GM23338 (cell line): ENCODE results near the gene CCNYL1. TPM values are rescaled to one million over a fixed set of nuclear protein-coding genes. Genes with fewer than 3 reads are reported as not detected.

Source experiments
- ATAC-seq: fragments of 200-7000 bp; cut with Tn5 transposase; 3 replicates; pipeline ENCODE4 v1.9.1; 2020
- DNase-seq: peaks from one replicate; pipeline ENCODE4 v3.0.0-alpha.2; 2015; ENCODE audit warnings: low spot score
- H2AFZ ChIP-seq: fragments of 200-600 bp; sonication (generic); 2 replicates; pipeline ENCODE4 v1.8.0; 2016; ENCODE audit warnings: antibody characterized with exemption, mild to moderate bottlenecking, moderate library complexity
- H3F3A ChIP-seq: fragments of 200-600 bp; sonication (generic); replicated peaks from 2 replicates; pipeline ENCODE4 v1.8.0; 2017; ENCODE audit warnings: antibody characterized with exemption, mixed run types, low read depth
- H3K27ac ChIP-seq: fragments of 200-600 bp; sonication (generic); 2 replicates; pipeline ENCODE4 v1.6.1; 2016; ENCODE audit warnings: low read depth
- H3K27me3 ChIP-seq: fragments of 200-600 bp; sonication (generic); 2 replicates; pipeline ENCODE4 v1.8.0; 2016; ENCODE audit warnings: mild to moderate bottlenecking, mixed run types, moderate library complexity; ENCODE audit not compliant: insufficient read depth
- H3K36me3 ChIP-seq: fragments of 200-600 bp; sonication (generic); 2 replicates; pipeline ENCODE4 v1.8.0; 2016; ENCODE audit warnings: mild to moderate bottlenecking; ENCODE audit not compliant: insufficient read depth
- H3K4me1 ChIP-seq: fragments of 200-600 bp; sonication (generic); 2 replicates; pipeline ENCODE4 v1.8.0; 2016; ENCODE audit warnings: mild to moderate bottlenecking, moderate library complexity; ENCODE audit not compliant: insufficient read depth
- H3K4me2 ChIP-seq: fragments of 200-600 bp; sonication (generic); 2 replicates; pipeline ENCODE4 v1.7.1; 2017; ENCODE audit warnings: mixed run types
- H3K4me3 ChIP-seq: fragments of 200-600 bp; sonication (generic); 2 replicates; pipeline ENCODE4 v1.6.1; 2016; ENCODE audit warnings: mixed run types
- H3K79me2 ChIP-seq: fragments of 200-600 bp; sonication (generic); replicated peaks from 2 replicates; pipeline ENCODE4 v1.8.0; 2017; ENCODE audit warnings: mild to moderate bottlenecking; ENCODE audit not compliant: insufficient read depth
- H3K9me2 ChIP-seq: fragments of 200-600 bp; sonication (generic); 2 replicates; pipeline ENCODE4 v1.8.0; 2017; ENCODE audit not compliant: insufficient read depth
- H4K20me1 ChIP-seq: fragments of 200-600 bp; sonication (generic); replicated peaks from 2 replicates; pipeline ENCODE4 v1.8.0; 2017; ENCODE audit warnings: mild to moderate bottlenecking; ENCODE audit not compliant: insufficient read depth
- H3K27ac Mint-ChIP-seq: 2 replicates; pipeline ENCODE4 v1.8.0; 2020; ENCODE audit warnings: inconsistent platforms, mild to moderate bottlenecking, moderate library complexity, mixed read lengths
- H3K27me3 Mint-ChIP-seq: 3 replicates; pipeline ENCODE4 v1.8.0; 2022; ENCODE audit warnings: low read depth, mild to moderate bottlenecking, moderate library complexity, mixed read lengths, inconsistent platforms; ENCODE audit not compliant: insufficient read depth, poor library complexity
- H3K36me3 Mint-ChIP-seq: 3 replicates; pipeline ENCODE4 v1.8.0; 2021; ENCODE audit warnings: low read depth, mild to moderate bottlenecking, inconsistent platforms, moderate library complexity, mixed read lengths
- H3K4me1 Mint-ChIP-seq: 3 replicates; pipeline ENCODE4 v1.8.0; 2020; ENCODE audit warnings: mild to moderate bottlenecking, inconsistent platforms, mixed read lengths
- H3K4me3 Mint-ChIP-seq: 3 replicates; pipeline ENCODE4 v1.8.0; 2021; ENCODE audit warnings: moderate library complexity, mild to moderate bottlenecking, inconsistent platforms, mixed read lengths
- H3K9me3 Mint-ChIP-seq: 3 replicates; pipeline ENCODE4 v1.8.0; 2020; ENCODE audit warnings: moderate library complexity, mild to moderate bottlenecking, inconsistent platforms, mixed read lengths
- CTCF ChIP-seq, 2 experiments: fragments of 200-600 bp in 1 of 2; sonication (generic) in 1 of 2; conservative IDR thresholded peaks; 2 replicates each; pipeline versions ENCODE4 v1.5.1 to v1.6.1; 2016 to 2017; ENCODE audit warnings: antibody characterized with exemption in 2 of 2, low read depth in 2 of 2, mild to moderate bottlenecking in 2 of 2, moderate library complexity in 1 of 2
- ETS1 ChIP-seq: IDR thresholded peaks from 2 replicates; pipeline ENCODE4 v1.6.1; 2016; ENCODE audit warnings: antibody characterized with exemption
- EZH2 ChIP-seq: fragments of 200-600 bp; sonication (generic); IDR thresholded peaks from one replicate; pipeline ENCODE4 v1.8.0; 2017; ENCODE audit warnings: antibody characterized with exemption, mild to moderate bottlenecking, low read depth; ENCODE audit not compliant: unreplicated experiment
- JUNB ChIP-seq: IDR thresholded peaks from one replicate; pipeline ENCODE4 v1.6.1; 2016; ENCODE audit warnings: antibody characterized with exemption; ENCODE audit not compliant: unreplicated experiment
- NANOG ChIP-seq: IDR thresholded peaks from 2 replicates; pipeline ENCODE4 v1.6.1; 2016; ENCODE audit warnings: antibody characterized with exemption, borderline replicate concordance
- STAT1 ChIP-seq: IDR thresholded peaks from one replicate; pipeline ENCODE4 v1.6.1; 2016; ENCODE audit warnings: antibody characterized with exemption; ENCODE audit not compliant: unreplicated experiment
- ZNF331 ChIP-seq: fragments of 250-450 bp; sonication (Bioruptor Pico); IDR thresholded peaks from 2 replicates; pipeline ENCODE4 v1.5.0; 2020; ENCODE audit warnings: low read depth, mild to moderate bottlenecking, moderate library complexity
- ZNF462 ChIP-seq: fragments of 250-450 bp; sonication (Bioruptor Pico); IDR thresholded peaks from 2 replicates; pipeline ENCODE4 v1.5.0; 2020; ENCODE audit warnings: mild to moderate bottlenecking, moderate library complexity
- polyA plus RNA-seq: library from polyadenylated mRNA; unstranded; fragments of >200 nt; fragmentation: Nextera tagmentation; extraction: Ambion mirVana; gene quantifications from 2 replicates; pipeline ENCODE4 v1.2.1, GENCODE V29; 2016
- total RNA-seq: library from RNA; depleted of rRNA; stranded (reverse); fragments of >200 nt; shearing (Covaris generic); gene quantifications from 2 replicates; pipeline ENCODE4 v1.2.3, GENCODE V29; 2014

The CCNYL1 gene
- total and polyA plus RNA-seq, 2 experiments from 2014 or later = 19.6 to 32.1 TPM

- H3K4me1 Mint-ChIP-seq = peaks cover 27% of the 10 kb centered on the region
- peak overlapping the region; percentile 10 for H3K27ac ChIP-seq
- H3K4me1 ChIP-seq = peaks cover 19% of the 10 kb centered on the region; the same call in 1 of the 2 replicates
- peaks cover 5% of the 10 kb centered on the region for H3K27me3 Mint-ChIP-seq
- no peak for TF ChIP-seq JUNB
- no peak for TF ChIP-seq ETS1
- peak; percentile 45; the same call in 1 of the 2 replicates for TF ChIP-seq NANOG
- H3K9me3 Mint-ChIP-seq = no peaks in the 10 kb centered on the region
- H3K4me3 Mint-ChIP-seq = no peak overlapping the region
- peak; percentile 80 for ATAC-seq
- H3K4me3 ChIP-seq = no peak overlapping the region
- H3K79me2 ChIP-seq = no peaks in the 10 kb centered on the region
- H3F3A ChIP-seq = no peaks in the 10 kb centered on the region; the same call in 1 of the 2 replicates
- H3K27me3 ChIP-seq = no peaks in the 10 kb centered on the region
- H4K20me1 ChIP-seq = no peaks in the 10 kb centered on the region
- peak; percentile 57 for DNase-seq
- H3K9me2 ChIP-seq = no peaks in the 10 kb centered on the region
- H3K27ac Mint-ChIP-seq = peak overlapping the region; percentile 72; the same call in 1 of the 2 replicates
- H2AFZ ChIP-seq = no peak overlapping the region
- 0 out of 2 replicates have a peak overlapping the region, but pooled peaks have one; percentile 0 for H3K4me2 ChIP-seq
- H3K36me3 Mint-ChIP-seq = no peaks in the 10 kb centered on the region
- H3K36me3 ChIP-seq = no peaks in the 10 kb centered on the region
Observed at GRCh38 chr2:207674266-207674774, 37.1 kb upstream of the CCNYL1 start.

GRCh38 chr2:207674826-207675225 is 36.6 kb upstream of the CCNYL1 start:
- Histone ChIP-seq H3K27ac (peak overlapping the region; percentile 10; the same call in 1 of the 2 replicates), H3K4me3 (no peak overlapping the region), H3K9me2 (no peaks in the 10 kb centered on the region), H2AFZ (no peak overlapping the region), H3K4me1 (peaks cover 19% of the 10 kb centered on the region; the same call in 1 of the 2 replicates), H3K36me3 (no peaks in the 10 kb centered on the region), H3F3A (no peaks in the 10 kb centered on the region; the same call in 1 of the 2 replicates), H3K79me2 (no peaks in the 10 kb centered on the region), H4K20me1 (no peaks in the 10 kb centered on the region), H3K27me3 (no peaks in the 10 kb centered on the region), H3K4me2 (peak overlapping the region; percentile 0; the same call in 1 of the 2 replicates)
- H3K4me3 Mint-ChIP-seq = no peak overlapping the region; the same call in 2 of the 3 replicates
- no peaks in the 10 kb centered on the region for H3K36me3 Mint-ChIP-seq
- H3K27me3 Mint-ChIP-seq = peaks cover 5% of the 10 kb centered on the region
- H3K9me3 Mint-ChIP-seq = no peaks in the 10 kb centered on the region
- DNase-seq (peak; percentile 62), ATAC-seq (peak; percentile 87)
- peaks cover 27% of the 10 kb centered on the region for H3K4me1 Mint-ChIP-seq
- no peak for TF ChIP-seq EZH2
- TF ChIP-seq CTCF (conservative IDR thresholded peaks at IDR 0.05; ENCODE audit: low read depth in 2 of 2) = peak; percentile 18 to 52; a peak in 2 of 4 replicates
- TF ChIP-seq JUNB = no peak
- no peak for TF ChIP-seq STAT1
- peak; percentile 73; the same call in 1 of the 2 replicates for TF ChIP-seq ZNF462
- no peak for TF ChIP-seq ZNF331
- H3K27ac Mint-ChIP-seq = peak overlapping the region; percentile 72
